Dedifferentiated amniotic fluid mesenchymal stem cell (primary cell): ENCODE results near the gene LGALS12.
"Not testable (repeated sequence)": the region's sequence is repeated elsewhere in the genome, so short reads cannot be mapped to it uniquely, and the experiment has no call there.

Experiments
- DNase-seq: peaks from one replicate; pipeline ENCODE4 v3.0.0-alpha.2; 2016; ENCODE audit errors: extremely low spot score

Gene LGALS12

DNA sequence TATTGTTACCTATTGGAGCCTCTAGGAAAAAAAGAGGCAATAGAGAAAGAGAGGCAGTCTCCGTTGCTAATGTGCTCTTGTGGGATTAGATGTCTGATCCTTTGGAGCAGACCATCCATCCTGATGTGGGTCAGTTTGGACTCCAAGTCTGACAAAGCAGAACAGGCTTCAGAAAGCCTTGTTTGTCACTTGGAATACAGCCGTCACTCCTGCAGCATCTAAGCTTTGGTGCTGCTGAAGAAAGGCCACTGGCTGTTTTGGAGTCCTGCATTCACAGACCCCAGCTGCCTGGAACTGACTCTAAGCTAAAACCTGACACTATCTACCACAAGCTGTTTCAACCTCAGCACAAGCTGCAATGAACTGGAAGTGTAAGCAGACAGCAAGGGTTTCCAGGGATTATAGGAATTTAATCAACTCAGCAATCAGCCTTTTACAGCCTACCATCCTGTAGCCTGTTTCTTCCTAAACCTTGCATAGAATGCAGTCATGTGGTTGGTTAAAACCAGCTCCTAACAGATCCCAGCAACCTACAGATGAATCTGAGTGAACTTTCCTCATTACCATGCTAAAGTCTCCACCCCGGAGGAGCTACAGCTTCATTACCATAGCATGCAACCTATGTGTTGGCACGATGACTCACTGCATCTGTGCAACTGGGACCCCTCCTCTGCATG is 27.1 kb downstream of the LGALS12 start:
- DNase-seq: no peak

GRCh38 chr11:63534076-63534475 is 28.2 kb downstream of the LGALS12 start:
- no peak for DNase-seq

DNA sequence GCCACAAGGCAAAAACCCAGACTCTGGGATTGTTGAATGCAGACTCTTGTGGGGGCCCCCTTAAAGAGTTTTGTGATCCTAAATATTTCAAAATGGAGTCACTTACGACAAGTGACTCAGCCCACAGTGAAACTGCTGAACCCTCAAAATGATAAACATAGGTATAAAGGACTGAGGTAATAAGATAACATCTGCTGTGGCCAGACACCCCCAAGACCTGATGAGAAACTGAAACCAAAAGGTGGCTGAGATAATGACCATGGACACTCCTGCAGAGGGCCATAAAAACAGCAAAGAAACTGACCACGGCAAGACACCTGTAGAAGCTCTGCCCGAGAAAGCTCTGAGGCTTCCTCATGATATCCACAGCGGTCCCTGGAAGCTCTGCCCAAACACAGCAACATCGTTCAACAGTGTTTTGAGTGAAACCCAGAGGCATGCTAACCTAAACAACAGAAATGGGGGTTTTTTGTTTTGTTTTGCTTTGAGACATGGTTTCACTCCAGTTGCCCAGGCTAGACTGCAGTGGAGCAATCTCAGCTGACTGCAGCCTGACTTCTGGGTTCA is 29.1 kb downstream of the LGALS12 start:
- no peak for DNase-seq

GRCh38 chr11:63535734-63536133 is 29.9 kb downstream of the LGALS12 start:
- no peak for DNase-seq

- peak; percentile 71 for DNase-seq
These were observed 30.9 kb downstream of the LGALS12 start, which contains the start of gene PLAAT4 for GRCh38 chr11:63536669-63537292. Gene PLAAT4, plus strand, starts transcription at chr11:63536808. Its CDS starts 61 bp downstream, at chr11:63536869.

- DNase-seq: peak; percentile 22
These were observed 31.6 kb downstream of the LGALS12 start for GRCh38 chr11:63537293-63538101.

- not testable (repeated sequence) for DNase-seq
These were observed 36.6 kb downstream of the LGALS12 start for GRCh38 chr11:63542506-63542905.

DNA sequence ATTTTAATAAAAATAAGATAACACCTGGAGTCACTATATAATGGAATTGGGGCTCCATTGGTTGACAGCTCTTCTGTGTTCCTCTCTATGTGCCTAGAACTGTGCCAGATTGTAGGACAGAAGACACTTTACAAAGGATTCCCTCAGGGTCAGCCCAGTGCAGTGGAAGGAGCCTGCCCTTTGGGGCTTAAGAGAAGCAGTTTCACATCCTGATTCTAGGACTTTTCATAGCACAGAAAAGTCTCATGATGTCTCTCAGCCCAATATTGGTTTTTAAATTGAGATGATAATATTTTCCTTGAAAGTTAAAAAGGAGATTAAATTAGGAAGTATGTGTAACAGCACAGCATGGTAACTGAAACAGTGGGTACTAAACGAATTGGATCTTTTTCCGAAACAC is 37.8 kb downstream of the LGALS12 start:
- DNase-seq: no peak

GRCh38 chr11:63547061-63547460 is 41.2 kb downstream of the LGALS12 start:
- no peak for DNase-seq

GRCh38 chr11:63548178-63548577 is 42.3 kb downstream of the LGALS12 start:
- DNase-seq: no peak

DNA sequence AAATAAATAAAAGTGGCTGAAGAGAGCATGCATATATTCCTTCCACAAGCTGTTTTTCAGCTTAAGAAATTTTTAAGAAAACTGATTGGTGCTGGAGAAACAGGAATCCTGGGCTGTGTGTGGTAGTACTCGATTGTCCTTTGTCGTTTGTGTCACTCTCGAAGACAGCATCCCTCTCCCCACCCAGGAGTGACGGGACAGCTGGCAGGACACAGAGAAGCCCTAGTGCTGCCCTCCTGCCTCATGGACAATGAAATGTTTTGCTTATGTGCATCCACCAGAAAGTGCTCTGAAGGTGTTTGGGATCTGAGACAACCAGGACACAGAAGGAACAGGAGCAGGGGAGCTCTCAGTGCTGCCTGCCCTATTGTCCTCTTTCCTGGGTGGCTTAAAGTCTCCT is 43.5 kb downstream of the LGALS12 start:
- DNase-seq: no peak

- not testable (repeated sequence) for DNase-seq
These were observed 44.3 kb downstream of the LGALS12 start for GRCh38 chr11:63550156-63550700.

GRCh38 chr11:63551091-63551888 is 45.4 kb downstream of the LGALS12 start:
- DNase-seq: no peak

GRCh38 chr11:63551889-63552266 is 46.0 kb downstream of the LGALS12 start:
- DNase-seq: no peak

DNA sequence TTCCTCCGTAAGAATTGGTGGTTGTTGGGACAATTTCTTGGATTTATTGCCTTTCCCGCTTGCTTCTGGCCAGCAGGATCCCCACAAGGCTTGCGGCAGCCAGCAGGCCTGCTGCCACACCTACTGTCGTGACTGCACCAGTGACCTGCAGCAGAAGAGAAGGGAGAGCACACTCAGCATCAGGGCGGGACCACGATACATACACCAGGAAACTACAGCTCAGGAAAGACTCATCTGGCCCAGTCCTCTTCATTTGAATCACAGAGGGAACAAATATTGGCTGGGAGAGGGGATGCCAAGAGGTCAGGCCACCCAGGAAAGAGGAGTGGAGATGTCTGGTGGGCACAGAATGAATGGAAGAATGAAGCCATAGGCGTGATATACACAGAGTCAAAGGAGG is 47.0 kb downstream of the LGALS12 start:
- no peak for DNase-seq

GRCh38 chr11:63553759-63554158 is 47.9 kb downstream of the LGALS12 start:
- no peak for DNase-seq

DNA sequence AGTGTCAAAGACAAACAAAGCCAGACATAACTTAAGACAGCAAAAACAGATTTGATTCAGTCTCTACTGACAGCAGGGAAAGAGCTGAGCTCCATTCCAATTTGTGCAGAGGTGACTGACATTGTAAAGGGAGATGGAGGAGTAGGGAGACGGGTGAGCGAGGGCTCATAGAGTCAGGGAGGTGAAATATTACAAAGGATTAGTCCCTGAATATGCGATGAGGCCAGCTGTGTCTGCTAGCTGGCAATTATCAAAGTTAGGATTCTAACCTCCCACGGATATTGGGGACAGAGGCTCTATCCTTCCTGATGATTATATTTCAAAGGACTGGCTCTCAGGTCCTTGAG is 49.0 kb downstream of the LGALS12 start:
- DNase-seq: no peak

DNA sequence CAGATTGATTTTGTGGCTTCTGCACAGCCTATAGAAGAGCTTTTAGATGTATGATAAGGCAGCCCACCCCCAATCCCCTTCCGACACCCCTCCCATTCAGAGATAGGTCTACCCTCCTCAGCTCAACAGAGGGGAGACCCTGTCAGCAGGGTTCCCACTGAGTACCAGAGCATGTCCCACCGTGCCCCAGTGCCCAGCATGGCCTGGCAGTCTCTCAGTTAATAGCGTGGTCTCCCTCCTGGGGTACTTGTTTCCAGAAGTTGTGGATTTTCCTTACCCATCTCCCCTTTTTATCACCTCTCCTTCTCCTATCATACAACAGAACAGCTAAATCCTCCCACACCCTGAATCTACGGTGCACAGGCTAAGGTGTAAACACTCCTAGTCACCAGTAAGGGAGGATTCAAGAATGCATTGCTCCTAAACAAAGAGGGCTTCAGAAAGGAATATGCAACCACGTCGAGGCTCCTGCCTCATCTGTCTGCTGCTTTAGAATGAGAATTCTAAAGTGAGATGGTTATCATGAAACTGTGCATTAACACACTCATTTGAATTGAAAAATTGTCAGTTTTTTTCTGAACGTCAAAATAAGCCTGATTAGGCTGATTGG is 50.6 kb downstream of the LGALS12 start:
- DNase-seq: no peak

DNA sequence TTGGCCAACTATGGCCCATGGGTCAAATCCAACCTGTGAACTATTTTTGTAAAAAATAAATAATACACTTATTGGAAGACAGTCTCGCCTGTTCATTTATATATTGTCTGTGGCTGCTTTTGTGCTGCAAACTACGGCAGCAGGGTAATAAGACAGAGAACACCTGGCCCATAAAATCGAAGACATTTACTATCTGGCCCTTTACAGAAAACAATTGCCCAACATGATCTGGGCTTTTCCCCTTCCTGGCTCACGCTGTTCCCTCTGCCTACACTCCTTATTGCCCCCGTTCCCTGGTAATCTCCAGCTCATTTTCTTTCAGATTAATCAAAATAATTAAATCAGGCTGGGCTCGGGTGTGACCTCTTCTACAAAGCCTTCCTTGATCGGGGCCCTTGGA is 51.7 kb downstream of the LGALS12 start:
- no peak for DNase-seq

- no peak for DNase-seq
These were observed 52.7 kb downstream of the LGALS12 start for GRCh38 chr11:63558459-63559157.
